ENCODE data around the gene GAS2L3. TPM values are rescaled to one million over a fixed set of nuclear protein-coding genes. Genes with fewer than 3 reads are reported as not detected.

GAS2L3 gene
- total RNA-seq = 17.5 TPM
- 10 to 100 TPM; 13.4 to 25.9 (median 16.6) TPM for polyA plus RNA-seq (ENCODE audit: insufficient read depth in 1 of 8, insufficient read length in 8 of 8, low replicate concordance in 1 of 8)
- long read RNA-seq, donor 1, partial matches to known transcripts = 7 of 8 reads
- long read RNA-seq, donor 1, other reads (novel, unspliced or antisense) = 0 of 8 reads
- long read RNA-seq, donor 2 = 0 reads
- long read RNA-seq, donor 3 = 0 reads
- long read RNA-seq, donor 4, partial matches to known transcripts = 9 of 9 reads
- long read RNA-seq, donor 4, other reads (novel, unspliced or antisense) = 0 of 9 reads
- long read RNA-seq, donor 5, partial matches to known transcripts = 30 of 33 reads
- long read RNA-seq, donor 5, other reads (novel, unspliced or antisense) = 0 of 33 reads
- long read RNA-seq, donor 6, partial matches to known transcripts = 0 of 1 reads
- long read RNA-seq, donor 6, other reads (novel, unspliced or antisense) = 0 of 1 reads
- long read RNA-seq, donor 7, partial matches to known transcripts = 9 of 10 reads
- long read RNA-seq, donor 7, other reads (novel, unspliced or antisense) = 0 of 10 reads
- long read RNA-seq, donor 8, partial matches to known transcripts = 17 of 18 reads
- long read RNA-seq, donor 8, other reads (novel, unspliced or antisense) = 0 of 18 reads
- long read RNA-seq, donor 9, partial matches to known transcripts = 15 of 15 reads
- long read RNA-seq, donor 9, other reads (novel, unspliced or antisense) = 0 of 15 reads
- long read RNA-seq, donor 10, partial matches to known transcripts = 6 of 8 reads
- long read RNA-seq, donor 10, other reads (novel, unspliced or antisense) = 0 of 8 reads
- long read RNA-seq, donor 11, partial matches to known transcripts = 0 of 1 reads
- long read RNA-seq, donor 11, other reads (novel, unspliced or antisense) = 0 of 1 reads

DNA sequence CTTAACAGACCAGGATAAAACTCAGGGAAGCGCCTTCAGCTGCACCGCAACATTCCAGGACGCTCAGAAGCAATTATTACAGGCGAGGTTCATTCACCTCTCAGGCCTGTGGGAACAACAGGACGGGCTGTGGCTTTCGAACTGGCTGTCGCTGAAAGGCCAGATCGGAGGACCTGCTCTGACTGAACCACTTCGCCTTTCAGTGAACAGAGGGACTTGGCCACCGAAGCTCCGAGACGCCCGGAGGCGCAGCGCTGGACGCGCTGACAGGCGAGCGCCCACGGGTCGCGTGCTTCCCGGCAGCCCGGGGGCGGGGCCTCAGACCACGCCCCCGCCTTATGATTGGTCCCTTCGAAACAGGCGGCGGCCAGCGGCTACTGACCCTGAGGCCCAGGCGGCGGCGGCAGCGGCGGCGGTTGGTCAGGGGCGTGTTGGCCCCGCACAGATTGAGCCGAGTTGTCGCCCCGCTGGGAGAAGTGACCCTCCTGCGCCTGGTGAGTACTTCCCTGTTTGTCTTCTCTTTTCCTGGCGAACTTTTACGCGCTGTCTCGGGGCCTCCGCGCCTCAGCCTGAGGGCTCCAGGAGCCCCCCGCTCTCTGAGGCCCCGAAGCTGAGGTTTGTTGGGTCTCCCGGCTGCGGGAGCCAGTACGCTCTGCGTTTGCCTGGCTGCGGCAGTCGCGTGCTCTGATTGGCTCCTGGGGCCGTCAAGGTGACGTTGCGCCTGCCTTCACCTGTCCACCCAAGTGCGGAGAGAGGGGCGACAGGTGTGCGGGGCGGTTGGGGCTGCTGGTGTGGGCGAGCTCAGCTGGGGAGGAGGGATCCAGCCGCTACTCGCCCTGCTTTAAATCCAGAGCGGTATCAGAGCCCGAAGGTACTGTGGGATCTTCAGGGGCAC, at the start of gene GAS2L3:
Gene GAS2L3 (plus strand): TSS at position 393 of the 895 bp plus-strand sequence. CDS start 21,221 bp downstream, outside the sequence.
- Histone ChIP-seq H3K9me3 (replicated peaks; ENCODE audit: control insufficient read depth, low read depth, low read length) (no peaks in the 10 kb centered on the region), H3K4me3 (ENCODE audit: low read length) (peak within 1 kb of the TSS; percentile 82), H3K36me3 (ENCODE audit: control insufficient read depth, insufficient read depth, low read length) (no peaks in the 10 kb centered on the region), H3K27ac (ENCODE audit: low read length) (peak within 1 kb of the TSS; percentile 89), H3K4me1 (ENCODE audit: control insufficient read depth, insufficient read depth, low read length) (peaks cover 8% of the 10 kb centered on the region), H3K27me3 (ENCODE audit: control insufficient read depth, insufficient read depth, low read length) (no peaks in the 10 kb centered on the region)
- peak; percentile 95 for DNase-seq
- under 1% methylated on average over 70 of the region's 70 CpGs for WGBS (ENCODE audit: insufficient coverage)

- Histone ChIP-seq H3K36me3 (ENCODE audit: control insufficient read depth, insufficient read depth, low read length) (no peaks in the 10 kb centered on the region), H3K4me3 (ENCODE audit: low read length) (no peak overlapping the region), H3K27me3 (ENCODE audit: control insufficient read depth, insufficient read depth, low read length) (no peaks in the 10 kb centered on the region), H3K27ac (ENCODE audit: low read length) (no peak overlapping the region), H3K9me3 (replicated peaks; ENCODE audit: control insufficient read depth, low read depth, low read length) (no peaks in the 10 kb centered on the region), H3K4me1 (ENCODE audit: control insufficient read depth, insufficient read depth, low read length) (no peaks in the 10 kb centered on the region)
- no peak for DNase-seq
- WGBS (ENCODE audit: insufficient coverage) = 72% methylated on average over 3 of the region's 3 CpGs
These were observed 45.5 kb upstream of the GAS2L3 start for GRCh38 chr12:100528034-100528433.

DNA sequence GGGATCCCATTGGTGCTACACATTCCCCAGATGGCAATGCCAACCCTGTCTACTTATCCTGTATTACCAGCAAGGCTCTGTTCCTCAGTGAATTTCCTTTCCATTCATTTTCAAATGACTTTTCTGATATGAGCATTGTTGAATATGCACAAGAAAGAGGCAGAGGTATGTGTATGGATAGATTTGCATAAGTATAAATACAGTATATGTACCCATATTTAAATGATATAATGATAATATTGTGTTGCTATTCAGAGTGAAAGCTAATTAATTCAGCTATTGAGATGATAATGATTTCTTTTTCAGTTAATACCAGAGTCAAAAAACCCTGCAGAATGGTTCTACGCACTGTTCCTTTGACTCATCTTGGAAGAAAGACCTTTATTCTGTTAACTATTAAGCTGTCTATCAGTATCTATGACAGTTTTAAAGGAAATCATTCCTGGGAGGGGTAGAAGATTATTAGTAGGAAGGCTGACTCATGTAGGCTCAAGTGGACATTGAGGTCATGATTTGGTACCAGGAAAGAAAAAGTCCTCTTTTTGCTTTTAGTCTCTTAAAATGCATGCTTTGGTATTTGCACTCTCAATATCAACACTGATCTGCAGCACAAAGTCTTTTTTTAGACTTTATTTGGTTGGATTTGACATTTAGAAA, 44.9 kb upstream of the GAS2L3 start:
- no peak for DNase-seq
- Histone ChIP-seq H3K4me1 (ENCODE audit: control insufficient read depth, insufficient read depth, low read length) (no peaks in the 10 kb centered on the region), H3K27ac (ENCODE audit: low read length) (no peak overlapping the region), H3K36me3 (ENCODE audit: control insufficient read depth, insufficient read depth, low read length) (no peaks in the 10 kb centered on the region), H3K4me3 (ENCODE audit: low read length) (no peak overlapping the region), H3K9me3 (replicated peaks; ENCODE audit: control insufficient read depth, low read depth, low read length) (no peaks in the 10 kb centered on the region), H3K27me3 (ENCODE audit: control insufficient read depth, insufficient read depth, low read length) (no peaks in the 10 kb centered on the region)
- WGBS (ENCODE audit: insufficient coverage) = no CpG with 5 or more reads among the region's 1 CpG

- Histone ChIP-seq H3K36me3 (ENCODE audit: control insufficient read depth, insufficient read depth, low read length) (no peaks in the 10 kb centered on the region), H3K27me3 (ENCODE audit: control insufficient read depth, insufficient read depth, low read length) (no peaks in the 10 kb centered on the region), H3K27ac (ENCODE audit: low read length) (no peak overlapping the region), H3K4me1 (ENCODE audit: control insufficient read depth, insufficient read depth, low read length) (no peaks in the 10 kb centered on the region), H3K9me3 (replicated peaks; ENCODE audit: control insufficient read depth, low read depth, low read length) (no peaks in the 10 kb centered on the region), H3K4me3 (ENCODE audit: low read length) (no peak overlapping the region)
- DNase-seq = no peak
- no CpG with 5 or more reads among the region's 2 CpGs for WGBS (ENCODE audit: insufficient coverage)
These were observed 43.6 kb upstream of the GAS2L3 start for GRCh38 chr12:100529756-100530350.

DNA sequence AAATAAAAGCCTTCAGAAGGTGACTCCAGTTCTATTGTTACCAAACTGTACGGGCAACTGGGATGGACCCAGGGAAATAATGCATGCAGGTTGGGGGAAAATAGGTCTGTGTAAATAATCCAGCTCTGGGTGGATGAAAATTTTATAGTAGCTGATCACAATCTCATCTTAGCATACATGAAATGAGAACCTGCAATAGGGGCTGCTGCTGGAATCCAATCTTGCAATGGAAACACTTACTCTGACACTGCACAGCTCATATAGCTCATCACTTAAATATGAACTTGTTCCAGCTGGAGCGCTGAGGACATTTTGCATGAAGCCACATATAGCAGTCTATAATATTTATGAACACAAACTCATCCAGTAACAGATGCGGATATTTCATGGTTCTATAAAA, 40.1 kb upstream of the GAS2L3 start:
- Histone ChIP-seq H3K36me3 (ENCODE audit: control insufficient read depth, insufficient read depth, low read length) (no peaks in the 10 kb centered on the region), H3K4me3 (ENCODE audit: low read length) (no peak overlapping the region), H3K4me1 (ENCODE audit: control insufficient read depth, insufficient read depth, low read length) (no peaks in the 10 kb centered on the region), H3K27me3 (ENCODE audit: control insufficient read depth, insufficient read depth, low read length) (no peaks in the 10 kb centered on the region), H3K27ac (ENCODE audit: low read length) (no peak overlapping the region), H3K9me3 (replicated peaks; ENCODE audit: control insufficient read depth, low read depth, low read length) (no peaks in the 10 kb centered on the region)
- WGBS (ENCODE audit: insufficient coverage) = no CpG with 5 or more reads among the region's 3 CpGs
- no peak for DNase-seq

DNA sequence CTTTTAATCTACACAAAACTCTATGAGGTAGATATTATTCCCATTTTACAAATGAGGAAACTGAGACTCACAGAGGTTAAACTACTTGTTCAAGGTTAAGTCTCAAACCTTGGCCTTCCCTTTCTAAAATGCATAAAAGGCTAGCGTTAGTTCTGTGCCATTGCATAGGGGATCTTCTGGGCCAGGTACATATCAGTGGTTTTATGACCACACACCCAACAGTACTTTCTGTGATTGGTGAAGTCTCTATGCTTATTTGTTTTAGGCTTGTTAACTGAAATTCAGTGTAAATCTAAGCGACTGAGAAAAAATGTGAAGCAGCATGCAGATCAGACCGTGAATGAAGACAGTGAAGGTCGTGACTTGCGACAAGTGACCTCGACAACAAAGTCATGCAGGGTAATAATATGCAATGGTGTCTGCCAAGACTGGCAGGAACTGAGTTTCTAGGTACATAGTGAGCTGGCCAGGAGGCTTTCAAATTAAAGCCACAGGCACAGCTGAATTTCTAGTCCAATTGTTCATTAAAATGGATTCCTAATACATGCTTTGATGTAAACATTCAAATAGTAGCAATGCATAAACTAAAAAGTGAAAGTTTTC, 38.8 kb upstream of the GAS2L3 start:
- Histone ChIP-seq H3K9me3 (replicated peaks; ENCODE audit: control insufficient read depth, low read depth, low read length) (no peaks in the 10 kb centered on the region), H3K36me3 (ENCODE audit: control insufficient read depth, insufficient read depth, low read length) (no peaks in the 10 kb centered on the region), H3K4me1 (ENCODE audit: control insufficient read depth, insufficient read depth, low read length) (no peaks in the 10 kb centered on the region), H3K27me3 (ENCODE audit: control insufficient read depth, insufficient read depth, low read length) (no peaks in the 10 kb centered on the region), H3K27ac (ENCODE audit: low read length) (no peak overlapping the region), H3K4me3 (ENCODE audit: low read length) (no peak overlapping the region)
- no peak for DNase-seq
- 70% methylated on average over 5 of the region's 6 CpGs for WGBS (ENCODE audit: insufficient coverage)

- no peaks in the 10 kb centered on the region for H3K9me3 ChIP-seq (replicated peaks; ENCODE audit: control insufficient read depth, low read depth, low read length)
- H3K27ac ChIP-seq (ENCODE audit: low read length) = no peak overlapping the region
- no peaks in the 10 kb centered on the region for H3K27me3 ChIP-seq (ENCODE audit: control insufficient read depth, insufficient read depth, low read length)
- H3K4me3 ChIP-seq (ENCODE audit: low read length) = no peak overlapping the region
- no peaks in the 10 kb centered on the region for H3K4me1 ChIP-seq (ENCODE audit: control insufficient read depth, insufficient read depth, low read length)
- peak; percentile 62 for DNase-seq
- no peaks in the 10 kb centered on the region for H3K36me3 ChIP-seq (ENCODE audit: control insufficient read depth, insufficient read depth, low read length)
- no CpG with 5 or more reads among the region's 2 CpGs for WGBS (ENCODE audit: insufficient coverage)
These were observed 34.3 kb upstream of the GAS2L3 start for GRCh38 chr12:100539202-100539601.

- H3K27ac ChIP-seq (ENCODE audit: low read length) = no peak overlapping the region
- H3K36me3 ChIP-seq (ENCODE audit: control insufficient read depth, insufficient read depth, low read length) = no peaks in the 10 kb centered on the region
- no CpG with 5 or more reads among the region's 4 CpGs for WGBS (ENCODE audit: insufficient coverage)
- no peak overlapping the region for H3K4me3 ChIP-seq (ENCODE audit: low read length)
- no peak for DNase-seq
- H3K27me3 ChIP-seq (ENCODE audit: control insufficient read depth, insufficient read depth, low read length) = no peaks in the 10 kb centered on the region
- no peaks in the 10 kb centered on the region for H3K9me3 ChIP-seq (replicated peaks; ENCODE audit: control insufficient read depth, low read depth, low read length)
- H3K4me1 ChIP-seq (ENCODE audit: control insufficient read depth, insufficient read depth, low read length) = no peaks in the 10 kb centered on the region
These were observed 29.3 kb upstream of the GAS2L3 start for GRCh38 chr12:100544165-100544564.

GRCh38 chr12:100545092-100545491, 28.4 kb upstream of the GAS2L3 start:
- DNase-seq = no peak
- Histone ChIP-seq H3K27ac (ENCODE audit: low read length) (no peak overlapping the region), H3K4me3 (ENCODE audit: low read length) (no peak overlapping the region), H3K4me1 (ENCODE audit: control insufficient read depth, insufficient read depth, low read length) (no peaks in the 10 kb centered on the region), H3K27me3 (ENCODE audit: control insufficient read depth, insufficient read depth, low read length) (no peaks in the 10 kb centered on the region), H3K36me3 (ENCODE audit: control insufficient read depth, insufficient read depth, low read length) (no peaks in the 10 kb centered on the region), H3K9me3 (replicated peaks; ENCODE audit: control insufficient read depth, low read depth, low read length) (no peaks in the 10 kb centered on the region)
- WGBS (ENCODE audit: insufficient coverage) = no CpG with 5 or more reads among the region's 1 CpG

All from muscle of leg (tissue), 16 donors.